ENCODE results near the gene MCM7. TPM values are rescaled to one million over a fixed set of nuclear protein-coding genes. Genes with fewer than 3 reads are reported as not detected.

MCM7 gene
- total and polyA plus RNA-seq, 2 of the 13 experiments (the other 11 are each of a cell fraction or from before 2014, with no cell fraction given): 84.5 to 214 TPM

DNA sequence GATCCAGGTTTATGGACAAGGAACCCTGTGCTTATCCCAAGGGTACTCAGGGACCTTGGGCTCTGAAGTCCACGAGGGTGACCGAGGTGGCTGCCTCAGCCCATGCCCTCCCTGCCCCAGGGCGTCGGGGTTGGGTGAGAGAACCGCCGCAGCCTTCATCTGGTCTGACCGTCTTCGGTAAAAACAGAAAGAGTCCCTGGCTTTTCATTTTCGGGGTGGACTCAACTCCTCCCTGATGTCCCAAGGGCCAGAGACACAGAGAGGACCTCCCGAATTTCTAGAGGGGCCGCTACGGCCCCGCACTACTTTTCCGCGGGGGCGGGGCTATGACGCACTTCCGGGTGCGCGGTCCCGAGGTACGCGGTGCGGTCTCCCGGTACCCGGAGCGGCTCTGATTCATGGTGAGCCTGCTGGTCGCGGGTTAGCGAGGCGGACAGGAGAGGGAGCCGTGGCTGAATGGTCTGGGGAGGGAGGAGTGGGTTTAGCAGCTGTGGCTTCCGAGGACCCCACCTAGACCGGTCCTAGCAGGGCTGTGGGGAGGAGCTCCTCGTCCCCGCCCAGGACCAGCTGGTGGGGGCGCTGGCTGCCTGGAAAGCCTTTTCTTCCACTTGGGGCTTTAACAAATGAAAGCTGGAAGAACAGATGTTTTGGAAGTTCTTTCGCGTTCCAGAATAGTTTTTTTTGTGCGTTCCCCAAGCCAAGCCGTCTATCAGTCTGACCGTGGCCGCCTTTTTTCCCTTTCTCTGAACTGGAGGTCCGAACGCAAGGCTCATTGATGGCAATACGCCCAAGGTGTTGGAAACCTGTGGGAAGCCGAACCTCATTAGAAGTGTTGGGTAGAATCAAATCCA, 51.5 kb downstream of the MCM7 start, which contains the start of gene ZSCAN21 (continued):
- TF ChIP-seq, protein P1, sequence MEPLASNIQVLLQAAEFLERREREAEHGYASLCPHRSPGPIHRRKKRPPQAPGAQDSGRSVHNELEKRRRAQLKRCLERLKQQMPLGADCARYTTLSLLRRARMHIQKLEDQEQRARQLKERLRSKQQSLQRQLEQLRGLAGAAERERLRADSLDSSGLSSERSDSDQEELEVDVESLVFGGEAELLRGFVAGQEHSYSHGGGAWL (CRISPR knock-in tag; IDR thresholded peaks at IDR 0.05): 0 out of 2 replicates have a peak, but pooled peaks have one; percentile 69
- TF ChIP-seq U2AF1 (optimal IDR thresholded peaks at IDR 0.05; ENCODE audit: low read depth, low read length) (peak; percentile 76), MEF2D (CRISPR knock-in tag; IDR thresholded peaks at IDR 0.05) (peak; percentile 70; the same call in 1 of the 2 replicates), ZC3H13 (CRISPR knock-in tag; IDR thresholded peaks at IDR 0.05) (0 out of 2 replicates have a peak, but pooled peaks have one; percentile 18), ZNF431 (CRISPR knock-in tag; IDR thresholded peaks at IDR 0.05; ENCODE audit: borderline replicate concordance, low read depth) (no peak), CBFB (CRISPR knock-in tag; IDR thresholded peaks at IDR 0.05) (0 out of 2 replicates have a peak, but pooled peaks have one; percentile 39), MLXIP (CRISPR knock-in tag; IDR thresholded peaks at IDR 0.05; ENCODE audit: borderline replicate concordance) (no peak), RORA (CRISPR knock-in tag; IDR thresholded peaks at IDR 0.05) (no peak), SYNCRIP (IDR thresholded peaks at IDR 0.05; ENCODE audit: insufficient read depth, low read depth, low read length) (no peak), ZFP1 (CRISPR knock-in tag; IDR thresholded peaks at IDR 0.05) (no peak), ZNF253 (CRISPR knock-in tag; IDR thresholded peaks at IDR 0.05; ENCODE audit: borderline replicate concordance) (no peak), RAD21 (CRISPR knock-in tag; IDR thresholded peaks at IDR 0.05) (no peak), ZNF549 (CRISPR knock-in tag; IDR thresholded peaks at IDR 0.05) (no peak), MED1 (CRISPR knock-in tag; IDR thresholded peaks at IDR 0.05) (peak; percentile 59; the same call in 1 of the 2 replicates), ZNF331 (CRISPR knock-in tag; IDR thresholded peaks at IDR 0.05) (peak; percentile 60; the same call in 1 of the 2 replicates), KDM5A (IDR thresholded peaks at IDR 0.05; ENCODE audit: borderline replicate concordance, low read length) (peak; percentile 63; the same call in 1 of the 2 replicates), POLR2G (IDR thresholded peaks at IDR 0.05; ENCODE audit: low read depth, low read length) (peak; percentile 91), ZNF234 (CRISPR knock-in tag; conservative IDR thresholded peaks at IDR 0.05) (no peak), PRDM15 (CRISPR knock-in tag; IDR thresholded peaks at IDR 0.05) (no peak), MIXL1 (CRISPR knock-in tag; IDR thresholded peaks at IDR 0.05) (no peak), CHCHD3 (CRISPR knock-in tag; IDR thresholded peaks at IDR 0.05) (no peak), MTF2 (CRISPR knock-in tag; IDR thresholded peaks at IDR 0.05; ENCODE audit: borderline replicate concordance) (0 out of 2 replicates have a peak, but pooled peaks have one; percentile 33), MAFK (conservative IDR thresholded peaks at IDR 0.05 in 1 of 2, IDR thresholded peaks at IDR 0.05 in 1 of 2; ENCODE audit: low read length in 2 of 2) (no peak)

All from HepG2 (cell line).